Activated CD4-positive, alpha-beta T cell treated with anti-CD3 and anti-CD28 coated beads for 48 hours (primary cell): ENCODE measurements around the gene JUND.

Source experiments
- DNase-seq: peaks from one replicate; pipeline ENCODE4 v3.0.0-alpha.2; 2020

JUND gene

GRCh38 chr19:18266771-18267686 is 14.4 kb downstream of the JUND start:
- no peak for DNase-seq

DNA sequence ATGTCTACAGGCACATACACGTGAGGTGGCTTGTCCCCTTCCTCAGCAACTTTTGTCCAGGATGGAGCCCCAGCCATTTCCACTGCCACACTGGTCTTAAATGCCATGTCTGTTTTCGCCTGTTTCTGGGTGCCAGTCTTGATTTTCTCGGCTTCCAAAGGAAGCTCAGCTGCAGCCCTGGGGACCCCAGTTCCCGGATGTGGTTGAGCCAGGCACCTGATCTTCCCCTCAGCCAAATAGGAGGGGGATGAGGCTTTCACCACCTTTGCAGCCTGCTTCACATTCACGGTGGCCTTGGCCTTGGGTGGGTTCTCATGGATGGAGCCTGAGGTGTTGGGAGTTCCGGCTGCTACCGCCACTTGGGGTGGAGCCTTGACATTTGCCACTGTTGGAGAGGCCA is 15.8 kb downstream of the JUND start:
- no peak for DNase-seq

DNA sequence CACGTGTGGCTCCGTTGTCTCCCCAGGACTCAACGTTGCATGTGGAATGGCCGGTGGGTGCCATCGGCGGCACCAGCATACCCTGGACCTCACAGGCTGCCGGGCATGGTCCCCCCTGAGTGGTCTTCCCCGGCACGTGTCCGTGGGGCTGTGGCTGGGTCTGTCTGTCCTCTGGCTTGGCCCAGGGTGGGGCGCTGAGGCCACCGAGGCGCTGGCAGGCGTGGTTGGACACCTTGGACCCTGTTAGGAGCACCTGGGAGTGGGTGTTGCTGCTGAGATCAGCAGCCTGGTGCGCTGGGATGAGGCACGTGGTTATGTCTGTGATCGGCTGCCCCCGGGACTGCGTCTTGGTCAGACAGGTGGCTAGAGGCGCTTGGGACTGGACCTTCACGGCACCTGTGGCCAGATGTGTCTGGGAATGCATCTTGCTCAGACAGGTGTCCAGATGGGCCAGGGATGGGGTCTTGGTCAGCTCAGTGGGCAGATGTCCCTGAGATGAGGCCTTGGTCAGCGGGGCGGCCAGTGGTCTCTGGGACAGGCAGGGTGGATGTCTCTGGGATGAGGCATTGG is 16.4 kb downstream of the JUND start:
- DNase-seq: no peak

- DNase-seq: no peak
Measured at GRCh38 chr19:18264137-18264854, 17.1 kb downstream of the JUND start.

DNA sequence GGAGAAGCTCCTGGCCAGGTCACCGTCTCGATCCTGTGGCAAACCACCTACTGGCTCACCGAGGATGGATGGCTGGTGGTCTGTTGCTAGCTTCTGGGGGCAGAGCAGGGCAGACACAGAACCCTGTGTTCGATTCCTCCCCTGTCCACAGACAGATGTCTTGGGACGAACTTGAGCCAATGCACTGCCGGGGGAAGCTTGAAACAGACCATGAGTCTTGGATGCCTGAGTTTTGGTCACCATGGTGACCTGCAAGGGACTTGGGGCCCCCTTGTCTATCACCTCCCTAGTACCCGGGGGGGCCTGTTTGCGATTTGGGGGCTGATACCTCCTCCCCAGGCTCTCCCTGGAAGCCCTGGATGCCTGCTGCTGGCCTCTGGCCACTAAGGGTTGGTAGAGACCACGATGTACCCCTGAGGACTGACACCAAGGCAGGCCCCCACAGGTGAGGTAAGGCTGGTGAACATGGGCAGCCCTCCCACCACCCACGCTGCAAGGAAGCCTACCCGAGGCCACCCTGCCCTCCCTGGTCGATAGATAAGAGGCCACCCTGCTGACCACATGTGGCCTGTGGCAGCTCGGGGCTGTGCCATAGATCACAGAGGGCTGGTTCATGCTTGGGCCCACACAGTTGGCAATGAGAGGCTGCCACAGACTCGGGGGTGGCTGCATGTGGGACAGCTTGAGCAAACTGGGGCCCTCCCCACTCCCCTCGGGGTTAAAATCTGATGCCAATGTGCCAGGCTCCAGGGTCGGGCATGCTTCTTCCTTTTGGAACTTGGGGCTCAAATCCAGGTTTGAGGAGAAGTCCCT is 17.9 kb downstream of the JUND start:
- DNase-seq: no peak

DNA sequence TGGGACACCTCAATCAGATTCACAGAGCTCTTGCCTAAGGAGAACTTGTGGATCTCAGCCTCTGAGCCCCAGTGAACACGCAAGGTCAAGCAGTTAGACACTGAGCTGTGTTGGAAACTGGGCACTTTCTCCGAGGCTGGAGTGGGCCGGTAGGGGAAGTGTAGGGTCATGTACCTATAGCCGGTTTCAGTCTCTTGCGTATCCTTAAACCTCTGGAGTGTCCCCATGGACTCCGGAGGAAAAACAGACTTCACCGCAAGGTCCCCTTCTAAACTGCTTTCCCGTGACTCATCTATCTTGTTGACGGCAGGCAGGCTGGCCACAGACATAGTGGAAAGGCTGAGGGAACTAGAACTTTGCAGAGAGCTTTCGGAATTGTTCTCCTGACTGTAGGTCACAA is 18.5 kb downstream of the JUND start:
- no peak for DNase-seq

DNA sequence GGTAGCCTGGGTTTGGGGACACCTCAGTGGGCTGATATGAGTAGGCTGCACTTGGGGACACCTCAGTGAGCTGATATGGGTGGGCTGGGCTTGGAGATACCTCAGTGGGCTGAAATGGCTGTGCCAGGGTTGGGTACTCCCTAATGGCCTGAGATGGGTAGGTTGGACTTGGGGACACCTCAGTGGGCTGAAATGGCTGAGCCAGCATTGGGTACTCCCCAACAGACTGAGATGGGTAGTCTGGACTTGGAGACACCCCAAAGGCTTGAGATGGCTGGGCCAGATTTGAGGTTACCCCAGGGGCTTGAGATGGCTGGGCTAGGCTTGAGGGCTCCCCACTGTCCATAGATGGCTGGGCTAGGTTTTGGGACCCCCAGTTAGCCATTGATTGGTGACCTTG is 19.3 kb downstream of the JUND start:
- DNase-seq: no peak

- DNase-seq: no peak
Measured at GRCh38 chr19:18261474-18261873, 19.9 kb downstream of the JUND start.

DNA sequence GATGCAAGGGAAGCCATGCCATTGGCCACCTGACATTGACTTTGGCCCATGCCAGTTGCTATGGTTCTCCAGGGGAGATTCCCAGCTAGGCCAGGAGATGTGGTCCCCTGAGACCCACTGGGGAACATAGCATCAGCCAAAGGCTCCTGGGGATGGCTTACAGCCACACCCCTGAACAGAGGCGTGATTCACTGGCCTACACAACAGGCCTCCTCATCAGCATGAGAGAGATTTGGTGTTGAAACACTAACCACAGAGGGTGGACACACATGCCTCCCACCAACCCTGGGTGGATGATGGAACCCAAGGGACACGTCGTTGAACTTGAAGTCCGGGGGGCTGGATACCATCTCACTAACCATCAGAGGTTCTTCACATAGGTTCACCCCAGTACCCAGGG is 21.5 kb downstream of the JUND start:
- DNase-seq: no peak

GRCh38 chr19:18257503-18258470 is 23.6 kb downstream of the JUND start:
- DNase-seq: no peak

- no peak for DNase-seq
Measured at GRCh38 chr19:18254546-18255503, 26.6 kb downstream of the JUND start.

DNA sequence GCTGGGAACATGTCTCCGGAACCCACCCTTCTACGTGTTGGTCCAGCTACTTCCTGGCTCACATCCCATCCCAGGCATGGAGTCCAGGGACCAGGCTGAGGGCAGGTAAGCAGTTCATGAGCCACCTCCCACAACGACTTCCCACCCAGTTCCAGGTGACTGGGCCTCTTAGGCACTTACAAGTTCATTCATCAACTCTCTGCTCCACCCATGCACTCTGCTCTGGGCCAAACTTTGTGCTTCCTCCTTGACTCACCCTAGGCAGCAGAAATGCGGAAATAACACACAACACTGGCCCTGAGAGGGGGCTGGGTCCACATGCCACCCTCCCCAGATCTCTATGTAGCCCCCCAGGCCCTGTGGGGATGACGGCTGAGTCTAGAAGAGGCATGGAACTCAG is 27.7 kb downstream of the JUND start:
- DNase-seq: no peak

GRCh38 chr19:18253130-18253529 is 28.3 kb downstream of the JUND start:
- DNase-seq: no peak

DNA sequence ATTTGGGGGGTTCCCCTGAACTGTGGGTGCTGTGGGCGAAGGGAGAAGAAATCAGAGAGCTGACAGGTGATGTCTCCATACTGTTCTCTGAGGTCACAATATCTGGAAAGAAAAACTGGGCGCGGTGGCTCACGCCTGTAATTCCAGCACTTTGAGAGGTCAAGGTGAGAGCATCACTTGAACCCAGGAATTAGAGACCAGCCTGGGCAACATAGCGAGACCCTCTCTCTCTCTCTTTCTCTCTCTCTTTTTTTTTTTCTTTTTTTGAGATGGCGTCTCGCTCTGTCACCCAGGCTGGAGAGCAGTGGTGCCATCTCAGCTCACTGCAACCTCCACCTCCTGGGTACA is 29.1 kb downstream of the JUND start:
- no peak for DNase-seq

- peak; percentile 88 for DNase-seq
Measured at GRCh38 chr19:18251587-18252369, 29.6 kb downstream of the JUND start.

DNA sequence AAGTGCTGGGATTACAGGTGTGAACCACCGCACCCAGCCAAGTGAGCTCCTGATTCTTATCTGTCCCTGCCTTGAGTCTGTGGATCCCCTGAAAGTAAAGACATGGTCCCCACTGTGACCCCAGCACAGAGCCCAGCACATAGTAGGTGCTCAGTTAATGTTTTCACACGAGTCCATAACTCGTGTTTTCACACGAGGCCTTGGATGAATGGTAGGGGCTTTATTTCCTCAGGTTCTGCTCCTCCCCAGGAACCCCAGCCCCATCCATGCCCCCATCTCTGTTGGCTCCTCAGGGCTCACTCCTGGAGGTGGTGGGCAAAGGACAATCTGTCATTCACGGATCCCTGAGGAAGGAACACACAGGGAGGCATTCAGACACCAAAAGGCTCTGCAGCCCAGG is 31.6 kb downstream of the JUND start:
- no peak for DNase-seq

GRCh38 chr19:18245297-18245696 is 36.1 kb downstream of the JUND start:
- DNase-seq: no peak

- DNase-seq: no peak
Measured at GRCh38 chr19:18239303-18239702, 42.1 kb downstream of the JUND start.

DNA sequence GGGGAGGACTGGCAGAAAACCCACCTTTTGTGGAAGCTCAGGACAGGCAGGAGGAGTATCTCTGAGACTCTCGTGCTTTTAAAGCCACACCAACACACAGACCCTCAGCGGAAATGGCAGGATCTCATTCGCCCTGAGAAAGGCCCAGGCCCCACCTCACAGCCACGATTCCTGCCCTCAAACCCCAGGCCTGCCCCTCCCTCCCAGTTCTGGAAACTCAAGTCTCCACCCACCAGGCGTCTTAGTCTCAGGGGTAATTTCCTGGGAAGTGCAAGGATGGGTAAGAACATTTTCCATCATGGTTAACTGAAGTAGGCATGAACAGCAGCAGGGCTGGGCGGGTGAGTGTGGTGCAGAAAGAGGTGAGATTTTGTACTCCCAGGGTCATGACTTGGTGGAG is 47.2 kb downstream of the JUND start:
- no peak for DNase-seq
